Liver (tissue), 3 donors: Measurements from ENCODE around the gene HPRT1.

ENCODE experiments used
- CTCF ChIP-seq: fragments of 150-350 bp; IDR thresholded peaks from 2 replicates; pipeline ENCODE4 v1.5.1; 2017; ENCODE audit warnings: improper control_type of control experiment, low read depth, low read length; ENCODE audit not compliant: missing input control
- EGR1 ChIP-seq, 2 donors: IDR thresholded peaks; 2 replicates each; pipeline ENCODE4 v1.6.1; 2016 to 2018; ENCODE audit warnings: antibody characterized with exemption in 2 of 2, low read depth in 2 of 2
- GABPA ChIP-seq, 2 donors: IDR thresholded peaks in 1 of 2; conservative IDR thresholded peaks in 1 of 2; 2 replicates each; pipeline ENCODE4 v1.6.1; 2016; ENCODE audit warnings: antibody characterized with exemption in 2 of 2, mild to moderate bottlenecking in 1 of 2, moderate library complexity in 1 of 2
- JUND ChIP-seq, 2 donors: IDR thresholded peaks; 2 replicates each; pipeline ENCODE4 v1.6.1; 2016; ENCODE audit warnings: antibody characterized with exemption in 2 of 2
- RAD21 ChIP-seq, 2 donors: IDR thresholded peaks; 2 replicates each; pipeline ENCODE4 v1.6.1; 2016; ENCODE audit warnings: antibody characterized with exemption in 2 of 2, mild to moderate bottlenecking in 2 of 2
- RXRA ChIP-seq, 2 donors: IDR thresholded peaks; 2 replicates each; pipeline ENCODE4 v1.6.1; 2017 to 2018; ENCODE audit warnings: antibody characterized with exemption in 2 of 2, mild to moderate bottlenecking in 1 of 2
- YY1 ChIP-seq: IDR thresholded peaks from 2 replicates; pipeline ENCODE4 v1.6.1; 2016; ENCODE audit warnings: antibody characterized with exemption, mild to moderate bottlenecking
- ZBTB33 ChIP-seq: IDR thresholded peaks from 2 replicates; pipeline ENCODE4 v1.6.1; 2016; ENCODE audit warnings: antibody characterized with exemption
- TF ChIP-seq, protein P1 (sequence below): IDR thresholded peaks from 2 replicates; pipeline ENCODE4 v1.6.1; 2016; ENCODE audit warnings: antibody characterized with exemption
- TF ChIP-seq, protein P2 (sequence below): IDR thresholded peaks from 2 replicates; pipeline ENCODE4 v1.6.1; 2016; ENCODE audit warnings: antibody characterized with exemption, mild to moderate bottlenecking
- TF ChIP-seq, protein P3 (sequence below): IDR thresholded peaks from 2 replicates; pipeline ENCODE4 v1.6.1; 2016; ENCODE audit warnings: antibody characterized with exemption
- donor health status: healthy.
- donor health status: healthy.

DNA sequence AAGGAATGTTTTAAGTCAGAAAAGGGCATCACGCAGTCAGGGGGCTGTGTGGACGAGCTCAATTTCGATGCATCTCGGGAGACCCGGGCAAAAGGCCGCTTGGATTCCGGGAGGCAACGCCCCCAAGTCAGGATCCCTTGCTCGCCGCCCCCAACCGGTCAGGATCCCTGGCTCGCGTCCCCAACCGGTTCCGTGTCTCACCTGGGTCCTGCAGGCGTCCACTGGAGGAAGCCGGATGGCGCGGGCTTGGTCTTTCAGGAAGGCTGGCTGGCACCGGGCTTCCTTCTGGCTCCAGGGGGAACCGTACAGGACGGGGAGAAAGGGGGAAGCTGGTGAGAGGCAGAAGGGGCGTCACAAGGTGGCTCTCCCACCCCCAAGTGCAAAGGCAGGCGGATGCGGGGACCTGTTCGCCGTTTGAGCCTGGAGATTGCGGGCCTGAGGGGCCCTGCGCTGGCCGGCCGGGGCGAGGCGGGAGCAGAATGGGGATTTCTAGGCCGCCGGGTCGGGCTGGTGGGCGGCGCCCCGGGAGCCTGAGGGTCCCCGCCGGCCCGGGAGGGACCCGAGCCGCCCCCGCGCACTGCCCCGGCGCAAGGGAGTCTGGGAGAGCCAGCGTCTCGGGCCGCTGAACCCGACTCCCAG lies 84.7 kb downstream of the HPRT1 start:
- TF ChIP-seq CTCF = no peak
- no peak for TF ChIP-seq RAD21 (IDR thresholded peaks at IDR 0.05)
- TF ChIP-seq JUND (IDR thresholded peaks at IDR 0.05) = no peak
- no peak for TF ChIP-seq ZBTB33
- TF ChIP-seq, protein P1, sequence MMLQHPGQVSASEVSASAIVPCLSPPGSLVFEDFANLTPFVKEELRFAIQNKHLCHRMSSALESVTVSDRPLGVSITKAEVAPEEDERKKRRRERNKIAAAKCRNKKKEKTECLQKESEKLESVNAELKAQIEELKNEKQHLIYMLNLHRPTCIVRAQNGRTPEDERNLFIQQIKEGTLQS = no peak
- TF ChIP-seq GABPA (IDR thresholded peaks at IDR 0.05 in 1 of 2, conservative IDR thresholded peaks at IDR 0.05 in 1 of 2) = no peak
- TF ChIP-seq, protein P2, sequence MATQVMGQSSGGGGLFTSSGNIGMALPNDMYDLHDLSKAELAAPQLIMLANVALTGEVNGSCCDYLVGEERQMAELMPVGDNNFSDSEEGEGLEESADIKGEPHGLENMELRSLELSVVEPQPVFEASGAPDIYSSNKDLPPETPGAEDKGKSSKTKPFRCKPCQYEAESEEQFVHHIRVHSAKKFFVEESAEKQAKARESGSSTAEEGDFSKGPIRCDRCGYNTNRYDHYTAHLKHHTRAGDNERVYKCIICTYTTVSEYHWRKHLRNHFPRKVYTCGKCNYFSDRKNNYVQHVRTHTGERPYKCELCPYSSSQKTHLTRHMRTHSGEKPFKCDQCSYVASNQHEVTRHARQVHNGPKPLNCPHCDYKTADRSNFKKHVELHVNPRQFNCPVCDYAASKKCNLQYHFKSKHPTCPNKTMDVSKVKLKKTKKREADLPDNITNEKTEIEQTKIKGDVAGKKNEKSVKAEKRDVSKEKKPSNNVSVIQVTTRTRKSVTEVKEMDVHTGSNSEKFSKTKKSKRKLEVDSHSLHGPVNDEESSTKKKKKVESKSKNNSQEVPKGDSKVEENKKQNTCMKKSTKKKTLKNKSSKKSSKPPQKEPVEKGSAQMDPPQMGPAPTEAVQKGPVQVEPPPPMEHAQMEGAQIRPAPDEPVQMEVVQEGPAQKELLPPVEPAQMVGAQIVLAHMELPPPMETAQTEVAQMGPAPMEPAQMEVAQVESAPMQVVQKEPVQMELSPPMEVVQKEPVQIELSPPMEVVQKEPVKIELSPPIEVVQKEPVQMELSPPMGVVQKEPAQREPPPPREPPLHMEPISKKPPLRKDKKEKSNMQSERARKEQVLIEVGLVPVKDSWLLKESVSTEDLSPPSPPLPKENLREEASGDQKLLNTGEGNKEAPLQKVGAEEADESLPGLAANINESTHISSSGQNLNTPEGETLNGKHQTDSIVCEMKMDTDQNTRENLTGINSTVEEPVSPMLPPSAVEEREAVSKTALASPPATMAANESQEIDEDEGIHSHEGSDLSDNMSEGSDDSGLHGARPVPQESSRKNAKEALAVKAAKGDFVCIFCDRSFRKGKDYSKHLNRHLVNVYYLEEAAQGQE = no peak
- TF ChIP-seq, protein P3, sequence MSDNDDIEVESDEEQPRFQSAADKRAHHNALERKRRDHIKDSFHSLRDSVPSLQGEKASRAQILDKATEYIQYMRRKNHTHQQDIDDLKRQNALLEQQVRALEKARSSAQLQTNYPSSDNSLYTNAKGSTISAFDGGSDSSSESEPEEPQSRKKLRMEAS = no peak
- no peak for TF ChIP-seq EGR1 (IDR thresholded peaks at IDR 0.05; ENCODE audit: low read depth in 2 of 2)
- TF ChIP-seq RXRA (IDR thresholded peaks at IDR 0.05) = no peak
- TF ChIP-seq YY1 = no peak
